WERI-Rb-1 (cell line): ENCODE data around the gene OSBPL8.

Experiments used
- DNase-seq: peaks from one replicate; pipeline ENCODE4 v3.0.0-alpha.2; 2020
- H3K27ac ChIP-seq: fragments of 250-450 bp; sonication (Bioruptor Pico); 2 replicates; pipeline ENCODE4 v1.5.1; 2020; ENCODE audit warnings: mild to moderate bottlenecking, moderate library complexity
- H3K27me3 ChIP-seq: fragments of 250-450 bp; sonication (Bioruptor Pico); 2 replicates; pipeline ENCODE4 v1.5.1; 2021; ENCODE audit warnings: mild to moderate bottlenecking, low read depth, moderate library complexity; ENCODE audit not compliant: insufficient read depth, severe bottlenecking
- H3K36me3 ChIP-seq: fragments of 250-450 bp; sonication (Bioruptor Pico); 2 replicates; pipeline ENCODE4 v1.5.1; 2020; ENCODE audit warnings: mild to moderate bottlenecking, moderate library complexity
- H3K4me3 ChIP-seq: 2 replicates; pipeline ENCODE4 v1.5.1; 2011; ENCODE audit warnings: low read depth, mild to moderate bottlenecking, control low read depth, low read length
- H3K9me3 ChIP-seq: fragments of 250-450 bp; sonication (Bioruptor Pico); 2 replicates; pipeline ENCODE4 v1.5.1; 2021; ENCODE audit warnings: mild to moderate bottlenecking, moderate library complexity; ENCODE audit not compliant: severe bottlenecking
- TF ChIP-seq, protein P1 (sequence below): IDR thresholded peaks from 2 replicates; pipeline ENCODE4 v1.5.1; 2011; ENCODE audit warnings: low read depth, mild to moderate bottlenecking, control low read depth, inconsistent platforms, low read length

The OSBPL8 gene

DNA sequence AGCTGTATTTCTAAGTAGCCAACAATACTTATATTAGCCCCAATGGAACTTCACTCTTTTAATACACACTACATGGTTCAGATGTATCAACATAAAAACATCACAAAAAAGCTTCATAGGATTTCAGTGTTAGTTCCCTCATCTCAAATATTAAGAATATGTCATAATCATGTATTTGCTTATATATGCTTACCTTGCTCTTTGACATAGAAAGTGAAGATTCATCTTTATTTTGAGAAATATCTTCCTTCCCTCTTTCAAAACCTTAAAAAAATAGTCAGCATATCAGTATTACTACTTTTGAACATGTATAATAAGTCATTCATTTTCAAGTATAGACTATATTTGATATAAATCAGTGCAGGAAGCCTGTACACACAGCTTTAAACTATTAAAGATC lies 149.2 kb downstream of the OSBPL8 start:
- TF ChIP-seq, protein P1, sequence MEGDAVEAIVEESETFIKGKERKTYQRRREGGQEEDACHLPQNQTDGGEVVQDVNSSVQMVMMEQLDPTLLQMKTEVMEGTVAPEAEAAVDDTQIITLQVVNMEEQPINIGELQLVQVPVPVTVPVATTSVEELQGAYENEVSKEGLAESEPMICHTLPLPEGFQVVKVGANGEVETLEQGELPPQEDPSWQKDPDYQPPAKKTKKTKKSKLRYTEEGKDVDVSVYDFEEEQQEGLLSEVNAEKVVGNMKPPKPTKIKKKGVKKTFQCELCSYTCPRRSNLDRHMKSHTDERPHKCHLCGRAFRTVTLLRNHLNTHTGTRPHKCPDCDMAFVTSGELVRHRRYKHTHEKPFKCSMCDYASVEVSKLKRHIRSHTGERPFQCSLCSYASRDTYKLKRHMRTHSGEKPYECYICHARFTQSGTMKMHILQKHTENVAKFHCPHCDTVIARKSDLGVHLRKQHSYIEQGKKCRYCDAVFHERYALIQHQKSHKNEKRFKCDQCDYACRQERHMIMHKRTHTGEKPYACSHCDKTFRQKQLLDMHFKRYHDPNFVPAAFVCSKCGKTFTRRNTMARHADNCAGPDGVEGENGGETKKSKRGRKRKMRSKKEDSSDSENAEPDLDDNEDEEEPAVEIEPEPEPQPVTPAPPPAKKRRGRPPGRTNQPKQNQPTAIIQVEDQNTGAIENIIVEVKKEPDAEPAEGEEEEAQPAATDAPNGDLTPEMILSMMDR = no peak
- DNase-seq = no peak
- no peak overlapping the region for H3K27ac ChIP-seq
- H3K4me3 ChIP-seq = no peak overlapping the region
- H3K36me3 ChIP-seq = peaks cover 14% of the 10 kb centered on the region
- no peaks in the 10 kb centered on the region for H3K9me3 ChIP-seq
- no peaks in the 10 kb centered on the region for H3K27me3 ChIP-seq

DNA sequence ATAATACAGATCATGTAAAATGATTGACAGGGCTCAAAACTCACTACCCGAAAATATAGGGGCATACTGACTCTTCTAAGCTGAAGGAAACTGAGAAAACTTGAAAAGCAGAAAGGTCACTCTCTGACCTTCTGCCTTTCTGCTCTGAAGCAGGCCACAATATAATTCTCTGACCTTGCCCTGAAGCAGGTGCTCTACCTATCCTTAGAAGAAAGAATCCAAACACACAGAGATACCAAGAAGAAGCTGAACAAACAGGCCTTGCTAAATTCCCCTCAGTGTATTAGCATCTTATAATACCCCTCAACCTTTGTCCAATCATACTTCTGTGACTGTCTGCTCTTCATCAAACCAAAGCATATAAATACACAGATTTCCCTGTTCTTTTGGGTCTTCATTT lies 150.5 kb downstream of the OSBPL8 start:
- TF ChIP-seq, protein P1 = no peak
- Histone ChIP-seq H3K36me3 (peaks cover 21% of the 10 kb centered on the region), H3K4me3 (no peak overlapping the region), H3K27ac (no peak overlapping the region), H3K9me3 (no peaks in the 10 kb centered on the region), H3K27me3 (no peaks in the 10 kb centered on the region)
- DNase-seq = no peak

DNA sequence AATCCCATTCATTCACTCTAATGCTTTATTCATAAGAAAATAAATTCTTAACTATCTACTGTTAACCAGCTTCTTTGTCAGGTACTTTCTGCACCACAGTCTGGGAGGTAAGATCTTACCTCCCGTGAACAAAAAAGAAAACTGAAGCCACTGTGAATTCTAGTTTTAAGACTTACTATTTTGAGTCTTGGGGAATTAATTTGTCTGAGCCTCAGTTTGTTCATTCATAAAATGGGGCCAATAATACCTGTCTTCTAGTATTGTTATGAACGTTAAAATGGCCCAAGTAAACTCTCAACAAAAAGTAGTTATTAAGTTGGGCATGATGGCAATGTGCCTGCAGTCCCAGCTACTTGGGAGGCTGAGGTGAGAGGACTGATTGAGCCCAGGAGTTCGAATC lies 151.9 kb downstream of the OSBPL8 start:
- H3K36me3 ChIP-seq = peaks cover 29% of the 10 kb centered on the region
- H3K27me3 ChIP-seq = no peaks in the 10 kb centered on the region
- no peak overlapping the region for H3K27ac ChIP-seq
- DNase-seq = no peak
- H3K4me3 ChIP-seq = no peak overlapping the region
- TF ChIP-seq, protein P1 = no peak
- H3K9me3 ChIP-seq = no peaks in the 10 kb centered on the region

DNA sequence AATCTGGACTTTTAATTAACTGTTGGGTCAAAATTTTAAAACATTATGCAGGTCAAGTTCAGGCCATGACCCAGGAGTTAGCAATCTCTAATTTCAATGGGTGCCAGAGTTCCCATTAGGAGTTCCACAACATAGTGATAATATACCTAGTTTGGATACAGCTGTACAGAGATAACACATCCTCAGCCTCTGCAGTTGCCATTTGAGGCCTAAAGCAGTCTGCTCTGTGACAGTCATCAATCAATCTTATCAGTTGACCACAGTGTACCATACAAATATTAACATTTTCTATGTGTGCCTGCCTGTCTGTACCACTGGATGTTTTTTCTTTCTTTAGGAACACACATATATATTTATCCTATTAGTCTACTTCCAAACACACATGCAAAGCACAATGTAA lies 157.3 kb downstream of the OSBPL8 start:
- H3K4me3 ChIP-seq = no peak overlapping the region
- no peaks in the 10 kb centered on the region for H3K27me3 ChIP-seq
- TF ChIP-seq, protein P1 = no peak
- H3K9me3 ChIP-seq = no peaks in the 10 kb centered on the region
- DNase-seq = no peak
- peaks cover 63% of the 10 kb centered on the region for H3K36me3 ChIP-seq
- no peak overlapping the region for H3K27ac ChIP-seq

DNA sequence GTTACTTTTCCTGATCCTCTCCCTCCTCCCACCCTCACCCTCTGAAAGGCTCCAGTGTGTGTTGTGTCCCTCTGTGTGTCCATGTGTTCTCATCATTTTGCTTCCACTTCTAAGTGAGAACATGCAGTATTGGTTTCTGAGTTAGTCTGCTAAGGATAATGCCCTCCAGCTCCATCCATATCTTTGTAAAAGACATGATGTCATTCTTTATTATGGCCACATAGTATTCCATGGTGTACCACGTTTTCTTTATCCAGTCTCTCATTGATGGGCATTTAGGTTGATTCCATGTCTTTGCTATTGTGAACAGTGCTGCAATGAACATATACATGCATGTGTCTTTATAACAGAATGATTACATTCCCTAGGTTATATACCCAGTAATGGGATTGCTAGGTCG lies 159.4 kb downstream of the OSBPL8 start:
- no peaks in the 10 kb centered on the region for H3K9me3 ChIP-seq
- DNase-seq = no peak
- no peak overlapping the region for H3K27ac ChIP-seq
- peaks cover 62% of the 10 kb centered on the region for H3K36me3 ChIP-seq
- no peaks in the 10 kb centered on the region for H3K27me3 ChIP-seq
- no peak overlapping the region for H3K4me3 ChIP-seq
- TF ChIP-seq, protein P1 = no peak

DNA sequence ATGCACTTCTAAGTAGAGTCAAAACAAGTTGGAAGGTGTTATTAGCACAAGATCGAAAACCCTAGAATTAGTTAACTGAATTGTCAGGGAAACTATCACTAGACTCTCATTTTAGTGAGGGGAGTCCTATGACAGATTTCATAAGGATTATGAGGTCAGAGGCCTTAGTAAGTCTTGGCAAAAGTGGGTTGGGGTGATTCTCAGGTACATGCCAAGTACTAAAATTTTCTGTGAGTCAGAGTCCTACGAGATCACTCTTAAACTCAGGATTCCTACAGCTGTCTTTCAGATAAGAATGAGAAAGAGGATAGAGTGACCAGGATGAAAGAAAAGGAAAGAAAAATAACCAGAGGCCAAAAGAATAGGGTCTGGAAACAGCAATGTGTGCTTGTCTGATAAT lies 160.5 kb downstream of the OSBPL8 start:
- no peak overlapping the region for H3K27ac ChIP-seq
- TF ChIP-seq, protein P1 = no peak
- DNase-seq = no peak
- H3K4me3 ChIP-seq = no peak overlapping the region
- peaks cover 66% of the 10 kb centered on the region for H3K36me3 ChIP-seq
- H3K9me3 ChIP-seq = no peaks in the 10 kb centered on the region
- H3K27me3 ChIP-seq = no peaks in the 10 kb centered on the region
